ENCODE data around the gene FOXP1. TPM values are rescaled to one million over a fixed set of nuclear protein-coding genes. Genes with fewer than 3 reads are reported as not detected.

FOXP1 gene
- total RNA-seq, 2 donors from 2014 or later: 41.7 to 94.3 TPM

DNA sequence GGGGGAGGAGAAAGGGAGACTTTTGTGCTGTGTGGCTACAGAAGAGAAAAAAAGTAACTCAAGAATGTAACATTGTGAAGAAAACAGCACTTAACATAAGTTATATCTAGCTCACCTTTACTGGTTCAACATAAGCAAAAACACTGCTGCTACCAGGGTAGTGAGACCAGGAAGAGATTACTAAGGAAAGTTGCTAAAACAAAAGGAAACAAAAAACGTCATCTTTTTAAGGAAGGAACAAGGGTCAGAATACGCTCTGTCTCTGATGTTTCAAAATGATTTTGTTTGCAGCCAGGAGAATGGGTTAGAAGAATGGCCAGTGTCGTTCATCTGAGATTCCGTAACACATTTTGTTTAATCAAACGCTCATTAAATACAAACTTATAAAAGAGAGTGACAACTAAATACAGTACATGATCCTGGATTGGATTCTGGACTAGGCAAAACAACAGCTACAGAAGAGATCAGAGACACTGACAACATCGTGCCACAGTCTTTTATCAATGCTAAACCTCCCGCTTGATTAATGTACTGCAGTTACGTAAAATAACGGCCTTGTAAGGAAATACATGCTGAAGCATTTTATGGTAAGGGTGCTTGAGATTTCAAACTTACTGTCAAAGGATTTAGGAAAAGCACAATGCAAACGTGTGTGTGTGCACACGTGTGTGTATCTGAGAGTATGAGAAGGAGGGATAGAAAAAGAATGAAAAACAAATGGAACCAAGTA is 67.7 kb downstream of the FOXP1 start:
- Mint-ChIP-seq H3K36me3 (ENCODE audit: low read depth) (no peaks in the 10 kb centered on the region), H3K27ac (no peak overlapping the region), H3K4me1 (peaks cover 46% of the 10 kb centered on the region), H3K4me3 (no peak overlapping the region), H3K27me3 (ENCODE audit: insufficient read depth) (no peaks in the 10 kb centered on the region), H3K9me3 (no peaks in the 10 kb centered on the region)
- no peaks in the 10 kb centered on the region for H3K9me3 ChIP-seq (ENCODE audit: control insufficient read depth, low read length)
- 91 to 93% methylated on average over 8 to 11 of the region's 11 CpGs for WGBS, 2 experiments (ENCODE audit: insufficient coverage in 1 of 2, insufficient read length in 1 of 2)
- no peak overlapping the region for H3K27ac ChIP-seq (ENCODE audit: low read depth, low read length)
- H3K9ac ChIP-seq (ENCODE audit: extremely low read depth, low read length, poor library complexity, severe bottlenecking): no peak overlapping the region
- no peak overlapping the region for H3K4me3 ChIP-seq (ENCODE audit: low read length)
- no peaks in the 10 kb centered on the region for H3K27me3 ChIP-seq (ENCODE audit: control insufficient read depth, insufficient read depth, low read length, poor library complexity, severe bottlenecking)
- no peaks in the 10 kb centered on the region for H3K36me3 ChIP-seq (ENCODE audit: control insufficient read depth, insufficient read depth, low read length)
- H3K4me1 ChIP-seq (ENCODE audit: control insufficient read depth, insufficient read depth, low read length): peaks cover 23% of the 10 kb centered on the region
- DNase-seq: no peak
- TF ChIP-seq, protein P1, sequence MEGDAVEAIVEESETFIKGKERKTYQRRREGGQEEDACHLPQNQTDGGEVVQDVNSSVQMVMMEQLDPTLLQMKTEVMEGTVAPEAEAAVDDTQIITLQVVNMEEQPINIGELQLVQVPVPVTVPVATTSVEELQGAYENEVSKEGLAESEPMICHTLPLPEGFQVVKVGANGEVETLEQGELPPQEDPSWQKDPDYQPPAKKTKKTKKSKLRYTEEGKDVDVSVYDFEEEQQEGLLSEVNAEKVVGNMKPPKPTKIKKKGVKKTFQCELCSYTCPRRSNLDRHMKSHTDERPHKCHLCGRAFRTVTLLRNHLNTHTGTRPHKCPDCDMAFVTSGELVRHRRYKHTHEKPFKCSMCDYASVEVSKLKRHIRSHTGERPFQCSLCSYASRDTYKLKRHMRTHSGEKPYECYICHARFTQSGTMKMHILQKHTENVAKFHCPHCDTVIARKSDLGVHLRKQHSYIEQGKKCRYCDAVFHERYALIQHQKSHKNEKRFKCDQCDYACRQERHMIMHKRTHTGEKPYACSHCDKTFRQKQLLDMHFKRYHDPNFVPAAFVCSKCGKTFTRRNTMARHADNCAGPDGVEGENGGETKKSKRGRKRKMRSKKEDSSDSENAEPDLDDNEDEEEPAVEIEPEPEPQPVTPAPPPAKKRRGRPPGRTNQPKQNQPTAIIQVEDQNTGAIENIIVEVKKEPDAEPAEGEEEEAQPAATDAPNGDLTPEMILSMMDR (conservative IDR thresholded peaks at IDR 0.05): no peak

DNA sequence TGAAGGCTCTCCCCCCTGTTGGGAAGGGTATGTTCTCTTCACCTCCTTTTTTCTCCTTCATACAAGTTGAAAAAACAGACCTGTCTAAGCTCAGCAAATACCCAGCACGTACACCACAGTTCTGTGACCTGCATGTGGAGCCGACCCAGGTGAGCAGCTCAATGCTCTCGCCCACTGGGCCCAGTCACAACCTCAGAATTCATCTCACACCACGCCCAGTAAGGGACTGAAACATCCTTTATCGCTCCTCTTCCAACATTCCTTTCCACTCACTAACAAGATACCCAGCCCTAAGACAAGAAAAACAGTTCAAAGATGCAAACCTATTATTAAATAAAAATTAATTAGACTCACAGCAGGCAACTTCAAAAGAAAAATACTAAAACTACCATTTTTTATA is 68.9 kb downstream of the FOXP1 start:
- 83 to 94% methylated on average over 3 to 5 of the region's 5 CpGs for WGBS, 2 experiments (ENCODE audit: insufficient coverage in 1 of 2, insufficient read length in 1 of 2)
- TF ChIP-seq, protein P1 (conservative IDR thresholded peaks at IDR 0.05): no peak
- Mint-ChIP-seq H3K27me3 (ENCODE audit: insufficient read depth) (no peaks in the 10 kb centered on the region), H3K27ac (no peak overlapping the region), H3K4me3 (no peak overlapping the region), H3K36me3 (ENCODE audit: low read depth) (no peaks in the 10 kb centered on the region), H3K9me3 (no peaks in the 10 kb centered on the region), H3K4me1 (peaks cover 39% of the 10 kb centered on the region)
- H3K4me3 ChIP-seq (ENCODE audit: low read length): no peak overlapping the region
- H3K27me3 ChIP-seq (ENCODE audit: control insufficient read depth, insufficient read depth, low read length, poor library complexity, severe bottlenecking): no peaks in the 10 kb centered on the region
- no peak for DNase-seq
- H3K36me3 ChIP-seq (ENCODE audit: control insufficient read depth, insufficient read depth, low read length): no peaks in the 10 kb centered on the region
- no peak overlapping the region for H3K9ac ChIP-seq (ENCODE audit: extremely low read depth, low read length, poor library complexity, severe bottlenecking)
- H3K27ac ChIP-seq (ENCODE audit: low read depth, low read length): no peak overlapping the region
- peaks cover 17% of the 10 kb centered on the region for H3K4me1 ChIP-seq (ENCODE audit: control insufficient read depth, insufficient read depth, low read length)
- H3K9me3 ChIP-seq (ENCODE audit: control insufficient read depth, low read length): no peaks in the 10 kb centered on the region

DNA sequence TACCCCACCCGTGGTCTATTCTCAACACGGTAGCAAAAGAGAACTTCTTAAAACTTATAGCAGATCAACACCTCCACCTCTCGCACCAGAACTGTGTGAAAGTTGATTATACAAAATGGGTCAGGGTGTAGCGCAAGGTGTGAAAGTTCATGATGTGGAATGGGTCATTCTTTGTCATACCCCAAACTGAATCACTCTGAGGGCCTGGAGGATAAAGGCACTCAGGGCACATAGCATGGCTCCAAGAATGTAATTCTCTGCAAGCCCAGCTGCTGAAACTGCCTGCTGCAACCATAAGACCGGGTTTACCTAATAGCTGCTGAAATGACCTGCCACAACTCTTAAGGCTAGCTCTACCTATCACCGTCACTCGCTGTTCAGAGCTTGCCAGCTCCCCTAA is 70.0 kb downstream of the FOXP1 start:
- H3K27ac ChIP-seq (ENCODE audit: low read depth, low read length): no peak overlapping the region
- Mint-ChIP-seq H3K27ac (no peak overlapping the region), H3K27me3 (ENCODE audit: insufficient read depth) (no peaks in the 10 kb centered on the region), H3K4me3 (no peak overlapping the region), H3K9me3 (no peaks in the 10 kb centered on the region), H3K36me3 (ENCODE audit: low read depth) (no peaks in the 10 kb centered on the region), H3K4me1 (peaks cover 33% of the 10 kb centered on the region)
- H3K27me3 ChIP-seq (ENCODE audit: control insufficient read depth, insufficient read depth, low read length, poor library complexity, severe bottlenecking): no peaks in the 10 kb centered on the region
- H3K9me3 ChIP-seq (ENCODE audit: control insufficient read depth, low read length): no peaks in the 10 kb centered on the region
- H3K4me1 ChIP-seq (ENCODE audit: control insufficient read depth, insufficient read depth, low read length): peaks cover 13% of the 10 kb centered on the region
- DNase-seq: peak; percentile 35
- no peak overlapping the region for H3K4me3 ChIP-seq (ENCODE audit: low read length)
- 90 to 96% methylated on average over 5 to 7 of the region's 7 CpGs for WGBS, 2 experiments (ENCODE audit: insufficient coverage in 1 of 2, insufficient read length in 1 of 2)
- no peak overlapping the region for H3K9ac ChIP-seq (ENCODE audit: extremely low read depth, low read length, poor library complexity, severe bottlenecking)
- no peaks in the 10 kb centered on the region for H3K36me3 ChIP-seq (ENCODE audit: control insufficient read depth, insufficient read depth, low read length)
- TF ChIP-seq, protein P1 (conservative IDR thresholded peaks at IDR 0.05): no peak
